GM23338 (cell line): ENCODE results near the gene PSORS1C1. TPM values are rescaled to one million over a fixed set of nuclear protein-coding genes. Genes with fewer than 3 reads are reported as not detected.

Source experiments
- ATAC-seq: fragments of 200-7000 bp; cut with Tn5 transposase; 3 replicates; pipeline ENCODE4 v1.9.1; 2020
- DNase-seq: peaks from one replicate; pipeline ENCODE4 v3.0.0-alpha.2; 2015; ENCODE audit warnings: low spot score
- H2AFZ ChIP-seq: fragments of 200-600 bp; sonication (generic); 2 replicates; pipeline ENCODE4 v1.8.0; 2016; ENCODE audit warnings: antibody characterized with exemption, mild to moderate bottlenecking, moderate library complexity
- H3F3A ChIP-seq: fragments of 200-600 bp; sonication (generic); replicated peaks from 2 replicates; pipeline ENCODE4 v1.8.0; 2017; ENCODE audit warnings: antibody characterized with exemption, mixed run types, low read depth
- H3K27ac ChIP-seq: fragments of 200-600 bp; sonication (generic); 2 replicates; pipeline ENCODE4 v1.6.1; 2016; ENCODE audit warnings: low read depth
- H3K27me3 ChIP-seq: fragments of 200-600 bp; sonication (generic); 2 replicates; pipeline ENCODE4 v1.8.0; 2016; ENCODE audit warnings: mild to moderate bottlenecking, mixed run types, moderate library complexity; ENCODE audit not compliant: insufficient read depth
- H3K36me3 ChIP-seq: fragments of 200-600 bp; sonication (generic); 2 replicates; pipeline ENCODE4 v1.8.0; 2016; ENCODE audit warnings: mild to moderate bottlenecking; ENCODE audit not compliant: insufficient read depth
- H3K4me1 ChIP-seq: fragments of 200-600 bp; sonication (generic); 2 replicates; pipeline ENCODE4 v1.8.0; 2016; ENCODE audit warnings: mild to moderate bottlenecking, moderate library complexity; ENCODE audit not compliant: insufficient read depth
- H3K4me2 ChIP-seq: fragments of 200-600 bp; sonication (generic); 2 replicates; pipeline ENCODE4 v1.7.1; 2017; ENCODE audit warnings: mixed run types
- H3K4me3 ChIP-seq: fragments of 200-600 bp; sonication (generic); 2 replicates; pipeline ENCODE4 v1.6.1; 2016; ENCODE audit warnings: mixed run types
- H3K79me2 ChIP-seq: fragments of 200-600 bp; sonication (generic); replicated peaks from 2 replicates; pipeline ENCODE4 v1.8.0; 2017; ENCODE audit warnings: mild to moderate bottlenecking; ENCODE audit not compliant: insufficient read depth
- H3K9me2 ChIP-seq: fragments of 200-600 bp; sonication (generic); 2 replicates; pipeline ENCODE4 v1.8.0; 2017; ENCODE audit not compliant: insufficient read depth
- H4K20me1 ChIP-seq: fragments of 200-600 bp; sonication (generic); replicated peaks from 2 replicates; pipeline ENCODE4 v1.8.0; 2017; ENCODE audit warnings: mild to moderate bottlenecking; ENCODE audit not compliant: insufficient read depth
- H3K27ac Mint-ChIP-seq: 2 replicates; pipeline ENCODE4 v1.8.0; 2020; ENCODE audit warnings: inconsistent platforms, mild to moderate bottlenecking, moderate library complexity, mixed read lengths
- H3K27me3 Mint-ChIP-seq: 3 replicates; pipeline ENCODE4 v1.8.0; 2022; ENCODE audit warnings: low read depth, mild to moderate bottlenecking, moderate library complexity, mixed read lengths, inconsistent platforms; ENCODE audit not compliant: insufficient read depth, poor library complexity
- H3K36me3 Mint-ChIP-seq: 3 replicates; pipeline ENCODE4 v1.8.0; 2021; ENCODE audit warnings: low read depth, mild to moderate bottlenecking, inconsistent platforms, moderate library complexity, mixed read lengths
- H3K4me1 Mint-ChIP-seq: 3 replicates; pipeline ENCODE4 v1.8.0; 2020; ENCODE audit warnings: mild to moderate bottlenecking, inconsistent platforms, mixed read lengths
- H3K4me3 Mint-ChIP-seq: 3 replicates; pipeline ENCODE4 v1.8.0; 2021; ENCODE audit warnings: moderate library complexity, mild to moderate bottlenecking, inconsistent platforms, mixed read lengths
- H3K9me3 Mint-ChIP-seq: 3 replicates; pipeline ENCODE4 v1.8.0; 2020; ENCODE audit warnings: moderate library complexity, mild to moderate bottlenecking, inconsistent platforms, mixed read lengths
- CTCF ChIP-seq, 2 experiments: fragments of 200-600 bp in 1 of 2; sonication (generic) in 1 of 2; conservative IDR thresholded peaks; 2 replicates each; pipeline versions ENCODE4 v1.5.1 to v1.6.1; 2016 to 2017; ENCODE audit warnings: antibody characterized with exemption in 2 of 2, low read depth in 2 of 2, mild to moderate bottlenecking in 2 of 2, moderate library complexity in 1 of 2
- ETS1 ChIP-seq: IDR thresholded peaks from 2 replicates; pipeline ENCODE4 v1.6.1; 2016; ENCODE audit warnings: antibody characterized with exemption
- EZH2 ChIP-seq: fragments of 200-600 bp; sonication (generic); IDR thresholded peaks from one replicate; pipeline ENCODE4 v1.8.0; 2017; ENCODE audit warnings: antibody characterized with exemption, mild to moderate bottlenecking, low read depth; ENCODE audit not compliant: unreplicated experiment
- EZH2phosphoT487 ChIP-seq: fragments of 200-600 bp; sonication (generic); IDR thresholded peaks from one replicate; pipeline ENCODE4 v1.8.1; 2018; ENCODE audit warnings: antibody characterized with exemption; ENCODE audit not compliant: unreplicated experiment
- POLR2AphosphoS5 ChIP-seq: IDR thresholded peaks from 2 replicates; pipeline ENCODE4 v1.6.1; 2016; ENCODE audit warnings: antibody characterized with exemption, low read depth
- STAT1 ChIP-seq: IDR thresholded peaks from one replicate; pipeline ENCODE4 v1.6.1; 2016; ENCODE audit warnings: antibody characterized with exemption; ENCODE audit not compliant: unreplicated experiment
- ZNF114 ChIP-seq: fragments of 250-450 bp; sonication (Bioruptor Pico); IDR thresholded peaks from 2 replicates; pipeline ENCODE4 v1.5.0; 2020; ENCODE audit warnings: mild to moderate bottlenecking, moderate library complexity
- ZNF331 ChIP-seq: fragments of 250-450 bp; sonication (Bioruptor Pico); IDR thresholded peaks from 2 replicates; pipeline ENCODE4 v1.5.0; 2020; ENCODE audit warnings: low read depth, mild to moderate bottlenecking, moderate library complexity
- ZNF462 ChIP-seq: fragments of 250-450 bp; sonication (Bioruptor Pico); IDR thresholded peaks from 2 replicates; pipeline ENCODE4 v1.5.0; 2020; ENCODE audit warnings: mild to moderate bottlenecking, moderate library complexity
- polyA plus RNA-seq: library from polyadenylated mRNA; unstranded; fragments of >200 nt; fragmentation: Nextera tagmentation; extraction: Ambion mirVana; gene quantifications from 2 replicates; pipeline ENCODE4 v1.2.1, GENCODE V29; 2016
- total RNA-seq: library from RNA; depleted of rRNA; stranded (reverse); fragments of >200 nt; shearing (Covaris generic); gene quantifications from 2 replicates; pipeline ENCODE4 v1.2.3, GENCODE V29; 2014

PSORS1C1 gene
- total and polyA plus RNA-seq, 2 experiments from 2014 or later, result not detected

GRCh38 chr6:31186052-31186734 lies 71.6 kb downstream of the PSORS1C1 start (continued):
- TF ChIP-seq ZNF462 (CRISPR knock-in tag) (no peak), EZH2phosphoT487 (no peak), POLR2AphosphoS5 (no peak), EZH2 (no peak), CTCF (conservative IDR thresholded peaks at IDR 0.05; ENCODE audit: low read depth in 2 of 2) (no peak), ZNF114 (CRISPR knock-in tag) (no peak)

GRCh38 chr6:31187780-31188194 lies 73.2 kb downstream of the PSORS1C1 start:
- H3K4me2 ChIP-seq, result no peak overlapping the region
- H3K4me3 ChIP-seq, result no peak overlapping the region
- Mint-ChIP-seq H3K36me3 (peaks cover 6% of the 10 kb centered on the region; the same call in 2 of the 3 replicates), H3K27me3 (peaks cover 8% of the 10 kb centered on the region), H3K4me1 (peaks cover 32% of the 10 kb centered on the region), H3K27ac (no peak overlapping the region), H3K4me3 (no peak overlapping the region), H3K9me3 (peaks cover 6% of the 10 kb centered on the region; the same call in 2 of the 3 replicates)
- H3K79me2 ChIP-seq, result no peaks in the 10 kb centered on the region; the same call in 1 of the 2 replicates
- H3F3A ChIP-seq, result no peaks in the 10 kb centered on the region
- 0 out of 2 replicates have a peak overlapping the region, but pooled peaks have one; percentile 14 for H3K27ac ChIP-seq
- DNase-seq, result no peak
- H3K27me3 ChIP-seq, result no peaks in the 10 kb centered on the region
- no peak overlapping the region for H2AFZ ChIP-seq
- H3K9me2 ChIP-seq, result no peaks in the 10 kb centered on the region
- no peaks in the 10 kb centered on the region for H4K20me1 ChIP-seq
- H3K36me3 ChIP-seq, result no peaks in the 10 kb centered on the region
- H3K4me1 ChIP-seq, result peaks cover 44% of the 10 kb centered on the region
- no peak for ATAC-seq
- no peak for TF ChIP-seq STAT1
- no peak for TF ChIP-seq ZNF331 (CRISPR knock-in tag)
- TF ChIP-seq ETS1, result no peak
- TF ChIP-seq POLR2AphosphoS5, result no peak
